Skeletal muscle satellite cell (primary cell): ENCODE results near the gene RCOR1.
"Not testable (repeated sequence)": the region's sequence is repeated elsewhere in the genome, so short reads cannot be mapped to it uniquely, and the experiment has no call there.

Experiments
- H3K27me3 ChIP-seq: 2 replicates; pipeline ENCODE4 v1.7.0; 2013; ENCODE audit warnings: low read length; ENCODE audit not compliant: control insufficient read depth, insufficient read depth
- H3K36me3 ChIP-seq: 2 replicates; pipeline ENCODE4 v1.7.0; 2013; ENCODE audit warnings: mild to moderate bottlenecking, control low read depth, low read length; ENCODE audit not compliant: insufficient read depth
- H3K4me1 ChIP-seq: 2 replicates; pipeline ENCODE4 v1.7.0; 2013; ENCODE audit warnings: low read length; ENCODE audit not compliant: control insufficient read depth, insufficient read depth
- H3K4me2 ChIP-seq: 2 replicates; pipeline ENCODE4 v1.7.0; 2013; ENCODE audit warnings: mild to moderate bottlenecking, low read length
- H3K4me3 ChIP-seq: 2 replicates; pipeline ENCODE4 v1.7.0; 2013; ENCODE audit warnings: low read length
- H3K9ac ChIP-seq: 2 replicates; pipeline ENCODE4 v1.7.0; 2013; ENCODE audit warnings: mild to moderate bottlenecking, low read depth, low read length, moderate library complexity
- H3K9me3 ChIP-seq: replicated peaks from 2 replicates; pipeline ENCODE4 v1.7.0; 2013; ENCODE audit warnings: mild to moderate bottlenecking, control low read depth, low read length

The RCOR1 gene

GRCh38 chr14:102574281-102575159, 17.9 kb upstream of the RCOR1 start:
- Histone ChIP-seq H3K27me3 (no peaks in the 10 kb centered on the region), H3K9me3 (no peaks in the 10 kb centered on the region)

DNA sequence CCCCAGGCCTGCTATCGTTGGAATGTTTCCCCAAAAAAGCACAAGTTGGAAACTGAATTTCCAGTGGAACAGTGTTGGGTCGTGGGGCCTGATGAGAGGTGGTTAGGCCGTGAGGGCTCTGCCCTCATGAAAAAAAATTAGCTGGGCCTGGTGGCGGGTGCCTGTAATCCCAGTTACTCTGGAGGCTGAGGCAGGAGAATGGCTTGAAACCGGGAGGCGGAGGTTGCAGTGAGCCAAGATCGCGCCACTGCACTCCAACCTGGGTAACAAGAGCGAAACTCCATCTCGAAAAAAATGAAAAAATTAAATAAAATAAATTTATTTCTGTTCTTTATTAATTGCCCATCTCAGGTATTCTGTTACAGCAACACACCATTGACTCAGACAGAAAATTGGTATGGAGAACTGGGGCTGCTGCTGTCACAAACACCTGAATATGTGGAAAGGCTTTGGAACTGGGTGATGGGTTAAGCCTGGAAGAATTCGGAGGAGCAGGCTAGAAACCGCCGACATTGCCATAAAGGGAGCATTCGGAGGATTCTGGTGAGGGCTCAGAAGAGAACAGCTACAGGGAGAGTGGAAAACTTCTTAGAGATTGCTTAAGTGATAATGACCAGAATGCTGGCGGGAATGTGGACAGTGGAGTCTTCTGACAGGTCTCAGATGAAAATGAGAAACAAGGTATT, 17.1 kb upstream of the RCOR1 start:
- Histone ChIP-seq H3K4me3 (no peak overlapping the region), H3K36me3 (no peaks in the 10 kb centered on the region), H3K9ac (no peak overlapping the region), H3K4me2 (no peak overlapping the region), H3K27me3 (no peaks in the 10 kb centered on the region), H3K4me1 (peaks cover 7% of the 10 kb centered on the region), H3K9me3 (no peaks in the 10 kb centered on the region)

More at GRCh38 chr14:102574281-102575159, 17.9 kb upstream of the RCOR1 start:
- no peak overlapping the region for H3K9ac ChIP-seq
- no peaks in the 10 kb centered on the region for H3K36me3 ChIP-seq
- H3K4me2 ChIP-seq: no peak overlapping the region
- H3K4me3 ChIP-seq: no peak overlapping the region
- no peaks in the 10 kb centered on the region for H3K4me1 ChIP-seq

GRCh38 chr14:102575846-102576428, 16.5 kb upstream of the RCOR1 start:
- not testable (repeated sequence) for H3K27me3 ChIP-seq, H3K36me3 ChIP-seq, H3K4me2 ChIP-seq, H3K9me3 ChIP-seq, H3K9ac ChIP-seq, H3K4me3 ChIP-seq
- peaks cover 13% of the 10 kb centered on the region for H3K4me1 ChIP-seq

DNA sequence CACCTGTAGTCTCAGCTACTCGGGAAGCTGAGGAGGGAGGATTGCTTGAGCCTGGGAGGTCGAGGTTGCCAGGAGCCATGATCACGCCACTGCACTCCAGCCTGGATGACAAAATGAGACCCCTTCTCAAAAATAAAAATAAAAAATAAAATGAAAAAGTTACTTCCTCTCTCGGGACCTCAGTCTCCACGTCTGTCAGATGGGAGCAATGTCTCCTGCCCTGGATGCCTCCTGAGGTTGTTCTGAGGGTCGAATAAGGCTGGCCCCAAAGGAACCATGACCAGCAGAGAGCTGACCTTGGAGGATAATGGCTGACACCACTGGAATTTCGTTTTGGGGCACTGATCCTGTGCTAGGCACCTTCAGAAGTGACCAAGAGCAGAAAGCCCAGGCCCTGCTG, 13.6 kb upstream of the RCOR1 start:
- H3K9me3 ChIP-seq: no peaks in the 10 kb centered on the region
- H3K4me2 ChIP-seq: no peak overlapping the region
- H3K4me3 ChIP-seq: no peak overlapping the region
- peaks cover 13% of the 10 kb centered on the region for H3K4me1 ChIP-seq
- H3K9ac ChIP-seq: no peak overlapping the region
- H3K27me3 ChIP-seq: no peaks in the 10 kb centered on the region
- no peaks in the 10 kb centered on the region for H3K36me3 ChIP-seq

DNA sequence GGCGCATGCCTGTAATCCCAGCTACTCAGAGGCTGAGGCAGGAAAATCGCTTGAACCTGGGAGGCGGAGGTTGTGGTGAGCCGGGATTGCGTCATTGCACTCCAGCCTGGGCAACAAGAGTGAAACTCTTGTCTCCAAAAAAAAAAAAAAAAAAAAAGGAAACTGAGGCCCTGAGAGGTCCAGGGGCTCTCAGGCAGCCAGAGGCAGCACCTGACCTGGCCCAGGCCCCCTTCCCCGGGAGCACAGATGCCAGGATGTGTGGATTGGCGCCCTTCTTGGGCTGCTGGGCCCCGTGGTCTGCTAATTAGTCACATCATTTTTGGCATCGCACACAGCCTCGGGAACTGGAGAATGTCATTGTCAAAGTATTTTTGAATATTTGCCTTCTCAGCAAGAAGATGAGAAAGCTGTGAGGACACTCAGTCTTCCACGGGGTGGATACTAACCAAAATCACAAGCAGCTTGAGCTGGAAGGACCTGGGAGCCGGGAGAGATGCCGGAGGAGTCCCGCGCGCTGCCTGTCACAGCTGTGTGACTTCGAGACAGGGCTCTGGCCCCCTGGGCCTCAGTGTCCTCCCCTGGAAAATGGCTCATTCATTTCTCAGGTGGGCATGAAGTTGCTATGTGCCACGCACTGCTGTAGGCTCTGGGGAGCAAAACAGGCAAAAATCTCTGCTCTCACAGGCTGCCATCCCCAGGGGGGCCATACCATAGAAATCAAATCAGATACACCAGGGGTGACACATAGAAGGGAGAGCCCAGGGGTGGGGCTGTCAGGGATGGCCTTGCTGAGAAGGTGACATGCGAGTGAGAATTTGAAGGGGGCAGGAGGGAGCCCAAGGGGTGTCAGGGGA, 12.5 kb upstream of the RCOR1 start:
- Histone ChIP-seq H3K4me1 (peaks cover 13% of the 10 kb centered on the region), H3K9ac (peak overlapping the region; percentile 49), H3K36me3 (no peaks in the 10 kb centered on the region), H3K4me2 (peak overlapping the region; percentile 75), H3K9me3 (no peaks in the 10 kb centered on the region), H3K4me3 (peak overlapping the region; percentile 34), H3K27me3 (no peaks in the 10 kb centered on the region)

DNA sequence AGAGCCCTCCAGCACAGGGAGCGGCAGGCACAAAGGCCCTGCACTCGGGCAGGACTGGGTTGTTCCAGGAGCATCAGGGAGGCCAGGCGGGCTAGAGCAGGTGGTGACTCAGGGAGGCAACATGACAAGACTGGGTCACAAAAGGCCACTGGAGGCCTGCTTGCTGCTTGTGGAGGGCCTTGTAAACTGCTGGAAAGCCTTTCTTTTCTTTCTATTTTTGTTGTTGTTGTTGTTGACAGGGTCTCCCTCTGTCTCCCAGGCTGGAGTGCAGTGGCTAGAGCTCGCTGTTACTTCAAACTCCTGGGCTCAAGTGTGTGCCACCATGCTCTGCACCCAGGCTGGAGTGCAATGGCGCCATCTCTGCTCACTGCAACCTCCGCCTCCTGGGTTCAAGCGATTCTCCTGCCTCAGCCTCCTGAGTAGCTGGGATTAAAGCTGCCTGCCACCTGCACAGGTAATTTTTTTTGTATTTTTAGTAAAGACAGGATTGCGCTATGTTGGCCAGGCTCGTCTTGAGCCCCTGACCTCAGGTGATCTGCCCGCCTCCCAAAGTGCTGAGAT, 11.8 kb upstream of the RCOR1 start:
- no peaks in the 10 kb centered on the region for H3K9me3 ChIP-seq
- H3K9ac ChIP-seq: peak overlapping the region; percentile 49
- no peak overlapping the region for H3K4me3 ChIP-seq
- H3K36me3 ChIP-seq: no peaks in the 10 kb centered on the region
- H3K27me3 ChIP-seq: no peaks in the 10 kb centered on the region
- H3K4me2 ChIP-seq: peak overlapping the region; percentile 75
- H3K4me1 ChIP-seq: peaks cover 17% of the 10 kb centered on the region

GRCh38 chr14:102581193-102581592, 11.3 kb upstream of the RCOR1 start:
- no peaks in the 10 kb centered on the region for H3K9me3 ChIP-seq
- H3K4me3 ChIP-seq: no peak overlapping the region
- H3K9ac ChIP-seq: no peak overlapping the region
- no peaks in the 10 kb centered on the region for H3K36me3 ChIP-seq
- peaks cover 17% of the 10 kb centered on the region for H3K4me1 ChIP-seq
- no peak overlapping the region for H3K4me2 ChIP-seq
- H3K27me3 ChIP-seq: no peaks in the 10 kb centered on the region

DNA sequence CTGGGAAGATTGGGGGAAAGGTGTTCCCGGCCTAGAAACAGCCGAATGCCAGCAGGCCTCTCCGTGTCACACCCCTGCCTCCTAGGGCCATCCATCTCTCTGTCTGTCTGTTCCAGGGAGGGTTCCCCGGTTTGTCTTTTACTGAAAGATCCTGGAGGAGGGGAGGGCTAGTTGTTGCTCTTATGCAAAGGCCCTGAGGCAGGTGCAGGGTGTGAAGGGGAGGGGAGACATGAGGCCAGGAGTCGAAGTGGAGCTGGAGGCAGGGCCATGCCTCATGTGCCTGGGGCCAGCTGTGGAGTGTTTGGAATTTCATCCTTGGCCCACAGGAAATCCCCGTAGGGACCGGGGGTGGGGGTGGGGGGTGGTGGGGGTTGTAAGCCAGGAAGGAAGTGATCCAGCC, 8.7 kb upstream of the RCOR1 start:
- H3K36me3 ChIP-seq: no peaks in the 10 kb centered on the region
- H3K4me2 ChIP-seq: no peak overlapping the region
- H3K9ac ChIP-seq: no peak overlapping the region
- peaks cover 17% of the 10 kb centered on the region for H3K4me1 ChIP-seq
- H3K27me3 ChIP-seq: no peaks in the 10 kb centered on the region
- no peak overlapping the region for H3K4me3 ChIP-seq
- no peaks in the 10 kb centered on the region for H3K9me3 ChIP-seq

- H3K27me3 ChIP-seq: no peaks in the 10 kb centered on the region
- H3K4me1 ChIP-seq: peaks cover 12% of the 10 kb centered on the region
- no peak overlapping the region for H3K9ac ChIP-seq
- no peak overlapping the region for H3K4me3 ChIP-seq
- H3K4me2 ChIP-seq: no peak overlapping the region
- no peaks in the 10 kb centered on the region for H3K36me3 ChIP-seq
- H3K9me3 ChIP-seq: no peaks in the 10 kb centered on the region
Measured at GRCh38 chr14:102584871-102585869, 7.3 kb upstream of the RCOR1 start.

- no peaks in the 10 kb centered on the region for H3K9me3 ChIP-seq
- no peak overlapping the region for H3K9ac ChIP-seq
- H3K36me3 ChIP-seq: no peaks in the 10 kb centered on the region
- H3K4me1 ChIP-seq: peaks cover 15% of the 10 kb centered on the region
- H3K27me3 ChIP-seq: no peaks in the 10 kb centered on the region
- H3K4me2 ChIP-seq: no peak overlapping the region
- H3K4me3 ChIP-seq: no peak overlapping the region
Measured at GRCh38 chr14:102586420-102587104, 5.9 kb upstream of the RCOR1 start.
